Peyer's patch (tissue), 4 donors: ENCODE measurements around the gene FOXF1.

Source experiments
- CTCF ChIP-seq, 6 experiments: fragments of 450-650 bp in 4 of 6; fragments of 200-600 bp in 2 of 6; sonication (generic) in 1 of 6; IDR thresholded peaks; one replicate each; pipeline ENCODE4 v1.5.1; 2017 to 2019; ENCODE audit warnings: antibody characterized with exemption in 6 of 6, mild to moderate bottlenecking in 3 of 6, moderate library complexity in 1 of 6
- POLR2A ChIP-seq, 2 donors: fragments of 450-650 bp; IDR thresholded peaks; one replicate each; pipeline ENCODE4 v1.5.1; 2017; ENCODE audit warnings: antibody characterized with exemption in 2 of 2, mild to moderate bottlenecking in 2 of 2, moderate library complexity in 2 of 2

DNA sequence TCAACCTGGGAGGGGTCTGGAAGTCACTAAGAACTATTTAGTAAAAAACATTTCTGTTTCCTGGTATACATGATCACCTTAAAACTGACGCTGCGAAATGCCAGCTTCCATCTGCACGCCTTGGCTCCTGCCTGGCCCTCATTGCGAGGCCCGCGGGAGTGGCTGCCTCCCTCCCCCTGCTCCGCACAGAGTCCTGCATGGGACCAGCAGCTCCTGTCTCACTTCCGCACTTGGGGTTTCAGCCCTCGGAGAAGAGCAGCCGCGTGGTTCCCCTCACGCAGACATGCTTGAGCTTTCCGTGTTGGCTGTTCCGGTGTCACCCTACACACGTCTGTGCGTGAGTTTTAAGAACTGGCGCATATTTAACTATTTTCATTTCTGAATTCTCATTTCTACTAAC is 26.3 kb downstream of the FOXF1 start:
- TF ChIP-seq CTCF (IDR thresholded peaks at IDR 0.05) (no peak), POLR2A (IDR thresholded peaks at IDR 0.05) (no peak)
